Cardiac septum (tissue), 1 donor: ENCODE data around the gene CENPF. TPM values are rescaled to one million over a fixed set of nuclear protein-coding genes. Genes with fewer than 3 reads are reported as not detected.
"Not testable (repeated sequence)": the region's sequence is repeated elsewhere in the genome, so short reads cannot be mapped to it uniquely, and the experiment has no call there.

Experiments
- DNase-seq: peaks from one replicate; pipeline ENCODE4 v3.0.0-alpha.2; 2020; ENCODE audit warnings: low spot score
- intact Hi-C: fragments of 100-400 bp; cut with DNase I; formaldehyde crosslinking; loops from one replicate; pipeline ENCODE4 v1.14.0; 2022
- long read RNA-seq: library from polyadenylated mRNA; unstranded; transcript quantifications from one replicate; pipeline ENCODE4 v2.0.0, GENCODE V29; 2021
- total RNA-seq: library from RNA; stranded (reverse); fragmentation: NEBNext Ultra II Directional; extraction: Animal tissue kit (Norgen Biotek cat#: 25700); gene quantifications from one replicate; pipeline ENCODE4 v1.2.1, GENCODE V29; 2021
- donor health status: DM: no; HTN: no; CAD: no.

Gene CENPF, protein sequence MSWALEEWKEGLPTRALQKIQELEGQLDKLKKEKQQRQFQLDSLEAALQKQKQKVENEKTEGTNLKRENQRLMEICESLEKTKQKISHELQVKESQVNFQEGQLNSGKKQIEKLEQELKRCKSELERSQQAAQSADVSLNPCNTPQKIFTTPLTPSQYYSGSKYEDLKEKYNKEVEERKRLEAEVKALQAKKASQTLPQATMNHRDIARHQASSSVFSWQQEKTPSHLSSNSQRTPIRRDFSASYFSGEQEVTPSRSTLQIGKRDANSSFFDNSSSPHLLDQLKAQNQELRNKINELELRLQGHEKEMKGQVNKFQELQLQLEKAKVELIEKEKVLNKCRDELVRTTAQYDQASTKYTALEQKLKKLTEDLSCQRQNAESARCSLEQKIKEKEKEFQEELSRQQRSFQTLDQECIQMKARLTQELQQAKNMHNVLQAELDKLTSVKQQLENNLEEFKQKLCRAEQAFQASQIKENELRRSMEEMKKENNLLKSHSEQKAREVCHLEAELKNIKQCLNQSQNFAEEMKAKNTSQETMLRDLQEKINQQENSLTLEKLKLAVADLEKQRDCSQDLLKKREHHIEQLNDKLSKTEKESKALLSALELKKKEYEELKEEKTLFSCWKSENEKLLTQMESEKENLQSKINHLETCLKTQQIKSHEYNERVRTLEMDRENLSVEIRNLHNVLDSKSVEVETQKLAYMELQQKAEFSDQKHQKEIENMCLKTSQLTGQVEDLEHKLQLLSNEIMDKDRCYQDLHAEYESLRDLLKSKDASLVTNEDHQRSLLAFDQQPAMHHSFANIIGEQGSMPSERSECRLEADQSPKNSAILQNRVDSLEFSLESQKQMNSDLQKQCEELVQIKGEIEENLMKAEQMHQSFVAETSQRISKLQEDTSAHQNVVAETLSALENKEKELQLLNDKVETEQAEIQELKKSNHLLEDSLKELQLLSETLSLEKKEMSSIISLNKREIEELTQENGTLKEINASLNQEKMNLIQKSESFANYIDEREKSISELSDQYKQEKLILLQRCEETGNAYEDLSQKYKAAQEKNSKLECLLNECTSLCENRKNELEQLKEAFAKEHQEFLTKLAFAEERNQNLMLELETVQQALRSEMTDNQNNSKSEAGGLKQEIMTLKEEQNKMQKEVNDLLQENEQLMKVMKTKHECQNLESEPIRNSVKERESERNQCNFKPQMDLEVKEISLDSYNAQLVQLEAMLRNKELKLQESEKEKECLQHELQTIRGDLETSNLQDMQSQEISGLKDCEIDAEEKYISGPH (N-terminal part only)
- total RNA-seq: 0.67 TPM
- long read RNA-seq: 0 reads

GRCh38 chr1:214602764-214603657, at the start of gene CENPF:
TSS of gene CENPF (plus strand) at chr1:214603195. CDS start at chr1:214613755, 10,560 bp downstream.
- intact Hi-C loops: no loop called here
- peak; percentile 96 for DNase-seq

DNA sequence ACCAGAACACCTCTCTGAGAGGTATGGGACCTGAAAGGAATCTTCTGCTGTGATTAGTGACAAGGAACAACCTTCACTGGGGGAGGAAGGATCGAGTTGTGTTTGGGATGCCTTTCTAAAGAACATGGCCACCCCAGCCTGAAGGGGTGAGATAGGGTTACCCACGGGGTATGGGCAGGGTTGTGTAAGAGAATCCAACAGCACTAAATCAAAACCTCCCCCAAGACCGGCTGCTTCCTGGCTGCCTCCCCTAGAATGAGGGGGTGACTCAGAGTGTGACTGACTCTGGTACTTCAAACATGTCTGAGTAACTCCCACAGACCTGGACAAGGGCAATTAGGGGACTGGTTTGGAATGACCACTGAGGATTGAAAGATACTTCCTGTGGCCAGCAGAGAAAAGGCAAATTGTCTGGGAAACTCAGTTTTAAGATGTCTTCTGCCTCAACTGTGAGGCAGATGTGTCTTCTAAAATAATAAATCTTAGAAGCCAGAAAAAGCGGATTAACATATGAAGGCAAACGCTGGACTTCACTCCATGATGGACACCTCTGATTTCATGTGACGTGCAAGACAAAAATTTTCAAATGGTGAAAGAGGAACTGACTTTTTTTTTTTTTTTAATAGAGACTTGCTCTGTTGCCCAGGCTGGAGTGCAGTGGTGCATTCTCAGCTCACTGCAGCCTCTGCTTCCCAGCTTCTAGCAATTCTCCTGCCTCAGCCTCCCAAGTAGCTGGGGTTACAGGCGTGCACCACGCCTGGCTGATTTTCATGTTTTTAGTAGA, 44.9 kb upstream of the CENPF start:
- intact Hi-C loops: no loop called here
- no peak for DNase-seq

DNA sequence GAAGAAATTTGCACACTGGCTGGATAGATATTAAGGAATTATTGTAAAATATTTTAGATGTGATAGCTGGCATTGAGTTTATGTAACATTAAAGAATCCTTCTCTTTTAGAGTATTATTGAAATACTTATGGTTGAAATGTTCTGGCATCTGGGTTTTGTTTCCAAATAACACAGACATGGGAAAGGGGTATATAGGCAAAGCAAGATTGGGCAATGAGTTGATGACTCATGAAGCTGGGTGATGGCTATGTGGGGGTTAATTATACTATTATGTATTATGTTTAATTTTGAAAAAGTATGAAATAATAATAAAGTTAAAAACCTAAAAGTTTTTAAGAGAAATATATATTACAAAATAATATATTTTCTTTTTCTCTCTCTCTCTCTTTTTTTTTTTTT, 39.1 kb upstream of the CENPF start:
- intact Hi-C loops: no loop called here
- no peak for DNase-seq

DNA sequence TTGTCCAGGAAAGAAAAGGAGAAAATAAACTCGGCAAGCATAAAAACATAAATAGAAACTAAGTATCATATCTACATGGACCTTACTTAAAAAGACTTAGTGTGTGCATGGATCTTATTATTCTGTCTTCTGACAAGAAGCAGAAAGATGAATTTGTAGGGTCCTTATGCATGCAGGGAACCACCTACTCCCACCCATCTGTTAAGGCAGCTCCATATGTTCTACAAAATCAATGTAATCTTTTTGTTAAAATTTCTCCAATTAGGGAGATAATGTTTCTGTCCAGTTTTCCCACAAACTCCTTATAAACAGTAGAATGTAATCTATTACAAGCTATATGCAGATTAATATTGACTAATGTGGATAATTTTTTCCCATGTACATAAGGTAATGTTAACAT, 37.7 kb upstream of the CENPF start:
- no peak for DNase-seq
- intact Hi-C loops: no loop called here

DNA sequence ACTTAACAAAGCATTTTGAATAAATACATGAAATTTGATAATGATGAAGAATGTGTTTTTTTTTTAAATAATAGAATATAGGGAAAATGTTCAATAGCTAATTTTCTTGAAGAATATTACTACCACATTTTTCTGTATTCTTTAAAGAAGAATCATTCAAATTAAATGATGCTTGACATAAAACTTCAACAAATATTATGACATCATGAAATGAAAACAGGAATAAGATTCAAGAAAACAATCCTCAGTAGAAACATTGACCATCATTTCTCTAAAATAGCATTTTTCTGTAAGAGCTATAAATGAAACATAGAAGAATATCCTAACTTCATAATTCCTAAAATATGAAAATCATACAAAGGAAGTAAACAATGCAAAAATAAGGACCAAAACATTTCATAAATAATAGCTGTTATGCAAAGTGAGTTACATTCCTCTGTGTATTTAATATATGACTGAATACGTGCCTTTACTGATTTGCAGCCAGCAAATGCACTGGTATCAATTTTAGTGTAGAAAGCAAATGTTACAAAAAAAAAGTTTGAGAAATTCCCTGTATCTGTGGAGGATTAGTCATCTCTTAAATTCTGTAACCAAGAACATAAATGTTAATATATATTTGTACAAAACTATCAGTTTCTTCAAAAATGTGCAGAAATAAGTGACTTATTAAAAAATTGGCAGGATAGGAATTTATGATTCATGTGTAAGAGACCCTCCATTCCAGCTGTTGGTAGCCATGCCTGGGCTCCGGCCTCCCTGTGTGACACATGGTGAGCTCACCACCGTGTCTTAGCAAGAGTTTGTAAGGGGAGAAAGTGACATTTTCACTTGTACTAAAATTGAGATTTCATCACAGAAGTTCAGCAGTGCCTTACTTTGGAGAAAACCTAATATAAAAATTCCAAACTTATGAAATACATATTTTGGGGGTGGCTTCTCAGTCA, 36.6 kb upstream of the CENPF start:
- intact Hi-C loops: no loop called here
- DNase-seq: no peak

DNA sequence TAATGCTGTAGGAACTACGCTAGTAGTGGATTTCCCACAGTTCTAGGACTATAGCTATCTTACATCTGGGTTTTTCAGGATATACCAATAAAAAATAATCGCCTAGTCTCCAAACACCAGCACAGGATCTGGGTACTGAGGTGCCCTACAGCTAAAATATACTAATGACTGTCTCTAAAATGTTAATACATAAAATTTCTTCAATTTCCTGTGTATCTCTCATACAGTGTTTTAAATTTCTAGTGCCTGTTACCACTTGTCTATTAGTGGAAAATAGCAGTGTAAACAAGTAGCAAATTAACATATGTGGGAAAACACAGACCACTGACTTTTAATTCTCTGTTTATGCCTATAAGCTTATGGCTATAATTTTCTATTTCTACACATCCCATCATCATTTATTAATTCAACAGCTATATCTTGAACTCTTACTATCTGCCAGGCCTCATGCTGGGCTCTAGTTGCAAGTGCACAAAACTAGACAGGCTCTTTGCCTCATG, 35.5 kb upstream of the CENPF start:
- intact Hi-C loops: no loop called here
- DNase-seq: no peak

- no peak for DNase-seq
- intact Hi-C loops: no loop called here
Observed at GRCh38 chr1:214568328-214568727, 34.7 kb upstream of the CENPF start.

- no peak for DNase-seq
- intact Hi-C loops: no loop called here
Observed at GRCh38 chr1:214569357-214570004, 33.5 kb upstream of the CENPF start.

- no peak for DNase-seq
- intact Hi-C loops: no loop called here
Observed at GRCh38 chr1:214570442-214570841, 32.6 kb upstream of the CENPF start.

DNA sequence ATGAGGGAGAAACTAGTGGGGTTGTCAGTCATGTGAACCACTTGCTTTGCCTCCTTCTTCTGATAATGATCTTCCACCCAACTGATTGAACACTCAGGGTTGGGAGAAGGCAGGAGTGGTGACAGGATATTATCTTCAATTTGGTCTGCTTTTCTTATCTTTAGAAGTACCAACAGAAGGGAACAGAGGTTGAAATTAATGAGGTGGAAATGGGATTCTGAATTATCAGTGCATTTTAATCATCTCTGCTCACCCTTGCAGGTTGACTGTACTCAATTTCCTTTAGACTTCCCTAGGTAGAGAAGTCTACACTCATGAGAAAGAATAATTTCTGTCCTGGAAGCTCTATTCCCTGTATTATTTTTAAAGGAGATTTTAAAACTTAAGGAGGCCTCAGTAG, 31.7 kb upstream of the CENPF start:
- no peak for DNase-seq
- intact Hi-C loops: no loop called here

GRCh38 chr1:214573386-214574318, 29.3 kb upstream of the CENPF start:
- intact Hi-C loops: no loop called here
- DNase-seq: no peak

DNA sequence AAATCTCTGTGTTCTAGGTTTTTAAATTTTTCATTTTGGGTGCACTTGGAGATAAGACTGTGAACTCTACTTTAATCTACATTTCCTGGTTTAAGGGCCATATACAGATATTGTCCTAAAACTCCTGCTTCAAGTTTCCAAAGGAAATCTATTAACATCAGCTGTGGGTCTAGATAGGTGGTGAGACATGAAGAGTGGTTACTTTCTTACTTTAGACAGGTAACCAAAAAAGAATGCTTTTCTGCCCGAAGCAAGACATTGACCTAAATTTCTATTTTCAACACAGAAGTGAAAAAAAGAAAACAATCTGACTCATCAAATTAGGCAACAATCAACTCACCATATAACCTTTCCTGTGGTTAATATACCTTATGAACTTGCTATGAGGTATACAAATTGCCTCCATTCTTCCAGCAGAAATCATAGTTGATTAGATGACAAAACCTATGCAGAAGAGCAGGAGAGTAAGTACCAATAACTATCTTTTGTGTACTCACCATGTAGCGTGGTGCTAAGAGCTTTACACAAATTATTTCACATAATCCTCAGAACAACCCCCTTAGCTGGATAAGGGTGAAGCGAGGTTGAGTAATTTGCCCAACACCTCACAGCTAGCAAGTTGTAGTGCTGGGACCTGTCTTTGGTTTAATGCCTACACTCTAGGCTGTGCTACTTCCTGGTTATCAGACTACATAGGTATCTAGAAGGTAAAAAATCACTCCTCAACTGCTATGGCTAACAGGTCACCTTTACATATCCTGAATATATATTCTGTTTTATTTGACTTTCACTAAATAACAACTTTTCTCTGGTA, 28.2 kb upstream of the CENPF start:
- no peak for DNase-seq
- intact Hi-C loops: no loop called here

DNA sequence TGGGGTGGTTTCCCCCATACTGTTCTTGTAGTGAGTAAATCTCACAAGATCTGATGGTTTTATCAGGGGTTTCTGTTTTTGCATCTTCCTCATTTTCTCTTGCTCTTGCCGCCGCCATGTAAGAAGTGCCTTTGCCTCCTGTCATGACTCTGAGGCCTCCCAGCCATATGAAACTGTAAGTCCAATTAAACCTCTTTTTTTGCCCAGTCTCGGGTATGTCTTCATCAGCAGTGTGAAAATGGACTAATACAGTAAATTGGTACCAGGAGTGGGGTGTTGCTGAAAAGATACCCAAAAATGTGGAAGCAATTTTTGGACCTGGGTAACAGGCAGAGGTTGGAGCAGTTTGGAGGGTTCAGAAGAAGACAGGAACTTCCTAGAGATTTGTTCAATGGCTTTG, 26.9 kb upstream of the CENPF start:
- DNase-seq, intact Hi-C loops: not testable (repeated sequence)

DNA sequence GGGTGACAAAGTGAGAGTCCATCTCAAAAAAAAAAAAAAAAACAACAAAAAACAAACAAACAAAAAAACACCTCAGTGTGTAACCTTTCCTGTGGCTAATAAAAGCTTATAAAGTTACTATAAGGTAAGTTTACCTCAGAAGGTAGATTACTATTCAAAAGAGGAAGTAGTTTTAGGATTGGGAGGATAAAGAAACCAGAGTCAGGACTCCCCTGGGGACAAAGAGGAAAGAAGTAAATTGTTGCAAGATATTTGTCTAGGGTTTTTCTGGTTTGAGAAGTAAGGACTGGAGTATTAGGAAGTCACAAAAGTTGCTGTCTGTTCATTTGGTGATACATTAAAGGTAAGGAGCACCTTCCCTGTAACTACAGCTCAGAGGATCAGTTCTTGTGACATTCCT, 23.8 kb upstream of the CENPF start:
- DNase-seq: no peak
- intact Hi-C loops: no loop called here

GRCh38 chr1:214581785-214582184, 21.2 kb upstream of the CENPF start:
- intact Hi-C loops: loop anchor here (2.0 kb wide), 1 partner anchor 367 kb away; no protein-coding TSS in a partner anchor
- DNase-seq: no peak
